ENCODE results near the gene NDUFS6.

The NDUFS6 gene

GRCh38 chr5:1819458-1819857 is 18.3 kb downstream of the NDUFS6 start:
- DNase-seq: no peak

- no peak for DNase-seq
Observed at GRCh38 chr5:1820381-1820780, 19.2 kb downstream of the NDUFS6 start.

- DNase-seq: no peak
Observed at GRCh38 chr5:1820926-1821325, 19.7 kb downstream of the NDUFS6 start.

DNA sequence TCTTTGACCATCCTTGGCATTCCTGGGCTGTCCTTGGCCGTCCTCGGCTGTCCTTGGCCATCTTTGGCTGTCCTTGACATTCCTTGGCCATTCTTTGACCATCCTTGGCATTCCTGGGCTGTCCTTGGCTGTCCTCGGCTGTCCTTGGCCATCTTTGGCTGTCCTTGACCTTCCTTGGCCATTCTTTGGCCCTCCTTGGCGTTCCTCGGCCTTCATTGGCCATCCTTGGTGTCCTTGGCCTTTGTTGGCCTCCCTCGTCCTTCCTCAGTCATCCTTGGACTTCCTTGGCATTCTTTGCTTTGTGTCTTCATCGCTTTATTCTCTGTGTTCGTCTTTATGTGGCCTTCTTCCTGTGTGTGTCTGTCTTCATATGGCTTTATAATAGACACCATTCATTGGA is 20.7 kb downstream of the NDUFS6 start:
- no peak for DNase-seq

DNA sequence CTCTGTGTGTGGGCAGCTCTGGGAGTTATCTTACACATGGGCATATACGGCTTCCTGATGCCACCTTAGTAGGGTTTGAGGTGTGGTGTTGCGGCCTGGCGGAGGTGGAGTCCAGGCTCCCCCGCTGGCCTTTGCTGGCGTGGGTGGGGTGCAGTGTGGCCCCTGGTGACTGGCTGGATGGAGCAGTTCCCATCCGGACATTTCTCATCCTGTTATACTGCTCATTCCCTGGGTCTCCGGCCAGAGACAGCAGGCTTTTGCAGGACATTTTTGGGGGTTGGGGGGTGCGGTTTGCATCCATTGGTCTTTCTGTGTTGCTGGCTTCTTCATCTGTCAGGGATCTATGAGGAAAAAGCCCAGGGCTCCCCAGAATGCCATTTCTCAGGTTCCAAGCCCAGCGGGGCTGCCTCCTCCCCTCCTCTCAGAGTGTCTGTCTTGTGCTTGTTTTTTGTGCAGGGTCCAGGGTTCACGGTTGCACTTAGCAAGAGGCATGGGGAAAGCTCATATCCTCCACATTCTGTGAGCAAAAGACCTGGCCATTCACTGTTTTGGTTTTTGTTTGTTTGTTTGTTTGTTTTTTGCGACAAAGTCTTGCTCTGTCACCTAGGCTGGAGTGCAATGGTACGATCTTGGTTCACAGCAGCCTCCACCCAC is 22.3 kb downstream of the NDUFS6 start:
- no peak for DNase-seq

DNA sequence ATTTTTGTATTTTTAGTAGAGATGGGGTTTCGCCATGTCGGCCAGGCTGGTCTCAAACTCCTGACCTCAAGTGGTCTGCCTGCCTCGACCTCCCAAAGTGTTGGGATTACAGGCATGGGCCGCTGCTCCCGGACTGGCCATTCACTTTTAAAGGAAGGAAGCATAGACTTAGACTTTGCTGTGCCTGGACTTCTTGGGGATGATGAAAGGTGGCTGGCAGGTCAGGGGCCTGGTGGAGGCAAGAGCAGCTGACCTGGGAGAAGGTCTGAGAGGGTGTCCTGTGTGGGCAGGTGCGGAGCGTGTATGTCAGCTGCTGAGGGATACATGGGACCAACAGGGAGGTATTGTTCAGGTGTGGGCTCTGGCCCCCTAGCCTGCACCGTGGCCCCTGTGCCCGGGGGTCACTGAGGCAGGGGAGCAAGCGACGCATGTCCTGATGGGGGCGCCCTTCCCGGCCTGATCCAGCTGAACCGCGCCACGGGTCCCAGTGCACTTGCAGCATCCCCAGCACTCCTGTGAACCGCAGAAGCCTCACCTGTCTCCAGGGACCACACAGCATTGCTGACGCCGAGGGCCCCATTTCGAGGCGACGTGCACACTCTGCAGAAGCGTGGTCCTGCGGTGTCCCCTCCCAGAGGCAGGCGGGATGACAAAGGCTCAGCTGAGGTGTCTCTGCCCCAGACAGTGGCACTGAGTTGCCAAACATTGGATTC is 23.1 kb downstream of the NDUFS6 start:
- DNase-seq: no peak

DNA sequence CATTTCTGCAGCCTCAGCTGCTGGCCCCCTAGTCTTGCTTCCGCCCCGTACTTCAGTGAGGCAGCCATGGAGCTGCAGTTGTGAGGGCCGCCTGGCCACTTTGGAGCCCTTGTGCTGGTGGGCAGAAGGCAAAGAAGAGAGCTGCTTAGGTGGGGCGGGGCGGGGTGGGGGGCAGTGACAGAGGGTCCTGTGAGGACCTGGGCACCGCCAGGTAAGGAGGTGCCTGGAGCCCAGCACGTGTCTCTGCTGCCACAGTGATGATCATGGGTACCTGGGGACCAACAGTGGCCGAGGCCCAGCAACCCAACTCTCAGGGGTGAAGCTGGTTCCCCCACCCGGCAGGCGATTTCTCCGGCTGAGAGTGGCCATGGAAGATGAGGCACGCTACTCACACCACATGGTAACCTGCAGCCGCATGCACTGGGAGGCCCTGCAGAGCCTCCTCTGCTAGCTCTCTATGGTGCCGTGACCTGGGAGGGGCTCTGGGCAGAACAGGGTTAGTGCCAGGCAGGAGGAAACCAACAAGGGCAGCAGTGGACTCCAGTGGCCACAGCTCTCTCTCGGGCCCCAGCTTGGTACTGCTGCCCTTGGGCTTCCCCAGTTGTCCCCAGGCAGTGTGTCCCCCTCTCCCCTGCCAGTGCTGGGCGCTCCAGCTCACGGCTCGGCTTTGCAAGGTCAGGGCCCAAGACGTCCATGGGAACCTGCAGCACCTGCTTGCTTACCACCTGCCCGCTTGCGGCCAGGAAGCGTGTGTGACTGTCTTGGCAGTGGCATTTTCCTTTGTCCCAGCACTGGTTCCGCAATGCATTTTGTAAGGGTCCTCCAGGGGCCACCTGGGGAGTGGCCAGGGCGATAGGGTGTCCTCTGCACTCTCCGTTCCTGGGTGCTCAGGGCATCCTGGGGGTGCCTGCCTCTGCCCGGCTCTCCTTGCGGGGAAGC is 24.0 kb downstream of the NDUFS6 start:
- DNase-seq: no peak

GRCh38 chr5:1826235-1826980 is 25.2 kb downstream of the NDUFS6 start:
- no peak for DNase-seq

GRCh38 chr5:1827025-1827885 is 26.0 kb downstream of the NDUFS6 start:
- no peak for DNase-seq

GRCh38 chr5:1827886-1828397 is 26.7 kb downstream of the NDUFS6 start:
- DNase-seq: no peak

DNA sequence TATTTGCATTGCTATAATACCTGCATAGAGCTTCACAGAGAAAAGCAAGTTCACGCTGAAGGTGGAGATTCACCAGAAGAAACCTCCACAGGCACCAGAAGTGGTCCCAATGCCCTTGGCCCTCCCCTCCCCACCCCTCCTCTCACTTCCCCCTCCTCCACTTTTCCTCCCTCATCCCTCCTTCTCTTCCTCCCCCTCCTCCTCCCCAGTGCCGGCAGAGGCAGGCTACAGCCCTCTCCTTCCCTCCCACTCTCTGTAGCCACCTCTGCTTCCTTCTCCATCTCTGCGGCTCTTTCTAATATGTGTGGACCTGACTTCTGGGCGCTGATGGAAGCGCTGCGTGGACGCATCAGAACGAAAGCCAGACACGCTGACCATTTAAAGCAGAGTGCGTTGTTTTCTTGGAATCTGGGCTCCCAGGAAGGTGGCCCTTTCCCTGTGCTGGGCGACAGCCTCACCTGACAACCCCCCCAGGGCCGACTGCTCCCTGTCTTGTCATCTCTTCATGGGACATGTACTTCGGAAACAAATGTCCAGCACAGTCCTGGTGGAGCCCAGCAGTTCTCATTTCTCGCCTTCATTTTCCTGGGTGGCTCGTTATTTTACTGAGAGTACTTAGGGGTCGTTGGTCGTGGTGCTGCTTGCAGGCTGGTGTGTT is 29.5 kb downstream of the NDUFS6 start:
- DNase-seq: no peak

DNA sequence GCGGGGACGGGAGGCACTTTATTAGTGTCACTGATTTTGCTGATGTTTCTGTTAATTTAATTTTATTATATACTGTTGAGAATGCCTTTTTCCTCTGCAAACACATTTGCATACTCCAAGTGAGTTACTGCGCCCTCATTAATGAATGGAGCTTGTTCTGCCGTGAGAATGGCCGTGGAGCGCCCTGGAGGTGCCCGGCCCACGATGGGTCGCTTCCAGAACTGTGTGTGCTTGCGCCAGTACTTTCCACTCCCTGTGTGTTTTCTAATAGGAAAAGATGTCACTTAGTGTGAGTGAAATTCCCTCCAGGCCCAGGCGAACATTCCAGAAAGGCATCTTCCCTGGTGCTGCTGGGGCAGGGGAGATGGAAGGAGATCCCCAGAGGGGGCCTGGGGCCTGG is 30.1 kb downstream of the NDUFS6 start:
- DNase-seq: no peak

DNA sequence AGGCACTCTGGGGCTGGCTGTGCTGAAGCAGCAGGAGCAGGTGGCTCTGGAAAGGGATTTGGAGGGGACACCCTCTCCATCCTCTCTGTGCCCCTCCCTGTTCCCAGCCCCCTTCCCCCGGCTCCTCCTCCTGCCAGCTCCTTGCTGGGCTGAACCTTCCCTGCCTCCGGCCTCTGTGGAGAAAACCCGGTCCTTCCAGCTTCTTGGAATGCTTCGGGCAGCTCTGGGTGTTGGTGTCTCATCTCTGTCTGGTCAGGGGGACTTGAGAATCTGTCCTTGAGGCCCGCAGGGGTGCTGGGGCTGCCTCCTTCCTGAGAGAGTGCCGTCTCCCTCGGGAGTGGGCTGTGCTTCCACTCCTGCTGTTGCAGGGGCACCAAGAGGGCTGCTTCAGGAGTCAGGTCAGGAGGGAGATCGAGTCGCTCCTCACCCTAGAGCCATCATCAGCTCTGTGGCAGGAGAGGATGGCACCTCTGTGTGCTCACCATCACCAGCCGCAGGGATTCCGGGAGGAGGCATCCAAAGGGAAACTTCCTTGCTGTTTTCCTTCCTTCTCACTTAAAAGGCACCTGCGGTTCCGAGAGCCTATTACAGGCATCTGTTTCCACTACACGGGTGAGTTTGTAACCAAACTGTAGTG is 30.6 kb downstream of the NDUFS6 start:
- no peak for DNase-seq

- DNase-seq: no peak
Observed at GRCh38 chr5:1832511-1833250, 31.5 kb downstream of the NDUFS6 start.

GRCh38 chr5:1833264-1834021 is 32.2 kb downstream of the NDUFS6 start:
- no peak for DNase-seq

GRCh38 chr5:1834022-1834551 is 32.9 kb downstream of the NDUFS6 start:
- no peak for DNase-seq

DNA sequence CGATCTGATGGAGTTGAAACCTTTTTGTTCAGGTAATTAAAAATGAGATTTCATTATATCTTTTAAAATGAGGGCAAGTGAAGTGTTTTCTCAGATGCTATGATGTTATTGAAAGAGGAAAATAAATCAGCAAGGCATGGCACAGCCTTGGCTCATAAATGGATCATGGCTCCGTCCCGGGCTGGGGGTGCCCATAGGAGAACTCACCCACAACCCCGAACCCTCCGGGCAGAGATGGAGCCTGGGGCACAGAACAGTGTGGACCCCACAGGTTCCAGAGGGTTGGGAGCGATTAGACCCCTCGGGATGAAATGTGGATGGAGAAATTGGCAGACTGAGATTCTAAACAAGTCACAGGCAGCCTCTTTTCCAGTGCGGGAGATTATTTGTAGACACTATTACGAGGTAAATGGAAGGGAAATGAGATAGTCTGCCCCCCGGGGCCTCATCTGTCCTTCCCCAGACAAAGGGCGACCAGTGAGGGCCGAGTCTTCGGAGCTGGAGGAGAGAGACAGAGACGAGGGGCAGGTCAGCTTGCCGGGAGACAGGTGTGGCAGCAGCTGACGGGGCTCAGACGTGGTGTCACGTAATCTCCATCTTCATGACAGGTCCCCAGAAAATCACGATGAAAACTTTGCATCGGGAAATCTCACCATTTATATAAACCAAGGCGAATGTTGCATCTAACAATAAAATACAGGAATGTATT is 33.7 kb downstream of the NDUFS6 start:
- DNase-seq: no peak

DNA sequence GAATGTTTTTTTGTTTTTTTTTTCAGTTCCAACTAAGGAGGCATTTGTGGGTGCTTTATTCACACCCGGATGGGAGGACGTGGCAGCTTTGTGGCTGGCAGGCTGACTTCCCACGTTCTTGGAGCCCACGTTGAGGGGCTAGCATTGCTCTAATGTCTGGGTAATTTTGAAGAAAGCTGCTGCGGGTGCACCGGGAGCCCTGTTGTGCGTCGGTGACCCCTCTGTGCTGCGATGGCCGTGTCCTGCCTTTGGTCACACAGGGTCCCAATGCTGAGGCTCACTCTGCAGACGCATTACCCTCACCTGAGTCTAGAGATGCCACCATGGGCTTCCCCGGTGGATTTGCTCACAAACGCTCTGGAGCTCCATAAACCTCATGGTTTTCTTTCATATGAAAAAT is 34.2 kb downstream of the NDUFS6 start:
- no peak for DNase-seq

All from DMS153 (cell line).